Liver (tissue), 9 donors: Measurements from ENCODE around the gene SH2B3. TPM values are rescaled to one million over a fixed set of nuclear protein-coding genes. Genes with fewer than 3 reads are reported as not detected.
"Not testable (repeated sequence)": the region's sequence is repeated elsewhere in the genome, so short reads cannot be mapped to it uniquely, and the experiment has no call there.

Experiments used
- DNase-seq: peaks from one replicate; pipeline ENCODE4 v3.0.0-alpha.2; 2017; ENCODE audit warnings: low spot score
- H3K27ac ChIP-seq, 2 donors: one replicate each; pipeline ENCODE4 v1.7.0; 2013; ENCODE audit warnings: inconsistent platforms in 2 of 2, low read length in 2 of 2, control low read depth in 1 of 2, low read depth in 1 of 2, mild to moderate bottlenecking in 1 of 2
- H3K27me3 ChIP-seq, 4 donors: one replicate each; pipeline versions ENCODE4 v1.6.1 to v1.7.0; 2013; ENCODE audit warnings: low read length in 3 of 4, inconsistent platforms in 1 of 4, mild to moderate bottlenecking in 1 of 4, moderate library complexity in 1 of 4; ENCODE audit not compliant: control insufficient read depth in 4 of 4, insufficient read depth in 4 of 4
- H3K36me3 ChIP-seq, 4 donors: one replicate each; pipeline versions ENCODE4 v1.6.1 to v1.7.0; 2013; ENCODE audit warnings: low read length in 3 of 4, mild to moderate bottlenecking in 3 of 4, low read depth in 1 of 4, moderate library complexity in 1 of 4; ENCODE audit not compliant: control insufficient read depth in 4 of 4, insufficient read depth in 3 of 4
- H3K4me1 ChIP-seq, 4 donors: one replicate each; pipeline versions ENCODE4 v1.6.1 to v1.7.0; 2013; ENCODE audit warnings: low read length in 3 of 4, mild to moderate bottlenecking in 3 of 4, moderate library complexity in 1 of 4; ENCODE audit not compliant: control insufficient read depth in 4 of 4, insufficient read depth in 4 of 4
- H3K4me3 ChIP-seq, 3 donors: one replicate each; pipeline versions ENCODE4 v1.6.1 to v1.7.0; 2013; ENCODE audit warnings: low read length in 3 of 3, control low read depth in 1 of 3, low read depth in 1 of 3, mild to moderate bottlenecking in 1 of 3
- H3K9ac ChIP-seq, 2 donors: one replicate each; pipeline ENCODE4 v1.7.0; 2013; ENCODE audit warnings: low read length in 2 of 2, mild to moderate bottlenecking in 2 of 2, moderate library complexity in 2 of 2, control low read depth in 1 of 2, low read depth in 1 of 2
- H3K9me3 ChIP-seq, 4 donors: one replicate each; pipeline versions ENCODE4 v1.6.1 to v1.7.0; 2013; ENCODE audit warnings: low read length in 3 of 4; ENCODE audit not compliant: control insufficient read depth in 4 of 4
- ATF3 ChIP-seq: IDR thresholded peaks from 2 replicates; pipeline ENCODE4 v1.6.1; 2016; ENCODE audit warnings: antibody characterized with exemption
- CTCF ChIP-seq: fragments of 150-350 bp; IDR thresholded peaks from 2 replicates; pipeline ENCODE4 v1.5.1; 2017; ENCODE audit warnings: improper control_type of control experiment, low read depth, low read length; ENCODE audit not compliant: missing input control
- EGR1 ChIP-seq, 2 donors: IDR thresholded peaks; 2 replicates each; pipeline ENCODE4 v1.6.1; 2016 to 2018; ENCODE audit warnings: antibody characterized with exemption in 2 of 2, low read depth in 2 of 2
- FOXA1 ChIP-seq: IDR thresholded peaks from 2 replicates; pipeline ENCODE4 v1.6.1; 2016; ENCODE audit warnings: antibody characterized with exemption
- GABPA ChIP-seq, 2 donors: IDR thresholded peaks in 1 of 2; conservative IDR thresholded peaks in 1 of 2; 2 replicates each; pipeline ENCODE4 v1.6.1; 2016; ENCODE audit warnings: antibody characterized with exemption in 2 of 2, mild to moderate bottlenecking in 1 of 2, moderate library complexity in 1 of 2
- HNF4A ChIP-seq, 2 donors: conservative IDR thresholded peaks; 2 replicates each; pipeline ENCODE4 v1.6.1; 2016; ENCODE audit warnings: antibody characterized with exemption in 2 of 2, mild to moderate bottlenecking in 2 of 2
- HNF4G ChIP-seq: IDR thresholded peaks from 2 replicates; pipeline ENCODE4 v1.6.1; 2016; ENCODE audit warnings: antibody characterized with exemption
- JUND ChIP-seq, 2 donors: IDR thresholded peaks; 2 replicates each; pipeline ENCODE4 v1.6.1; 2016; ENCODE audit warnings: antibody characterized with exemption in 2 of 2
- MAX ChIP-seq: IDR thresholded peaks from 2 replicates; pipeline ENCODE4 v1.6.1; 2016; ENCODE audit warnings: antibody characterized with exemption
- RAD21 ChIP-seq, 2 donors: IDR thresholded peaks; 2 replicates each; pipeline ENCODE4 v1.6.1; 2016; ENCODE audit warnings: antibody characterized with exemption in 2 of 2, mild to moderate bottlenecking in 2 of 2
- RXRA ChIP-seq, 2 donors: IDR thresholded peaks; 2 replicates each; pipeline ENCODE4 v1.6.1; 2017 to 2018; ENCODE audit warnings: antibody characterized with exemption in 2 of 2, mild to moderate bottlenecking in 1 of 2
- TAF1 ChIP-seq: conservative IDR thresholded peaks from 2 replicates; pipeline ENCODE4 v1.6.1; 2016; ENCODE audit warnings: antibody characterized with exemption, mild to moderate bottlenecking
- YY1 ChIP-seq: IDR thresholded peaks from 2 replicates; pipeline ENCODE4 v1.6.1; 2016; ENCODE audit warnings: antibody characterized with exemption, mild to moderate bottlenecking
- ZBTB33 ChIP-seq: IDR thresholded peaks from 2 replicates; pipeline ENCODE4 v1.6.1; 2016; ENCODE audit warnings: antibody characterized with exemption
- WGBS: extraction: QIAGEN DNeasy Blood & Tissue Kit; methylation state at CpG from one replicate; pipeline ENCODE4 v1.1.7; 2013; 5-methylcytosine and 5-hydroxymethylcytosine counted together
- polyA plus RNA-seq, 2 donors: library from polyadenylated mRNA; stranded (reverse) in 1 of 2; unstranded in 1 of 2; fragments of 200-250 nt in 1 of 2; fragments of >200 nt in 1 of 2; fragmentation: Nextera tagmentation in 1 of 2; extraction: Ambion mirVana in 1 of 2; gene quantifications; one replicate each; pipeline versions ENCODE4 v1.2.1 to v1.2.3, GENCODE V29; 2013 to 2015
- total RNA-seq, 2 donors: library from RNA; depleted of rRNA; stranded (reverse); fragments of >200 nt; gene quantifications; one replicate each; pipeline ENCODE4 v1.2.3, GENCODE V29; 2014
- donor health status: healthy.
- donor health status: healthy.
- donor health status: healthy.
- donor health status: healthy.
- donor health status: healthy.

The SH2B3 gene
- total and polyA plus RNA-seq, 4 donors = 4.4 to 18.7 (median 8.8) TPM

- H3K4me1 ChIP-seq = peaks cover 2 to 9% (median 4%) of the 10 kb centered on the region in 4 donors
- no peak overlapping the region for H3K4me3 ChIP-seq
- no peaks in the 10 kb centered on the region for H3K27me3 ChIP-seq
- 80% methylated on average over 4 of the region's 4 CpGs for WGBS
- H3K27ac ChIP-seq = peak overlapping the region; percentile 4 to 28
- no peak for DNase-seq
- no peaks in the 10 kb centered on the region for H3K9me3 ChIP-seq
- TF ChIP-seq JUND (IDR thresholded peaks at IDR 0.05) (peak in 1 of 2 donors; percentile 20), RXRA (IDR thresholded peaks at IDR 0.05) (no peak)
- no peaks in the 10 kb centered on the region for H3K36me3 ChIP-seq
- H3K9ac ChIP-seq = no peak overlapping the region
Measured at GRCh38 chr12:111398530-111398929, 7.2 kb upstream of the SH2B3 start.

- H3K9ac ChIP-seq, H3K9me3 ChIP-seq, H3K4me3 ChIP-seq, DNase-seq, H3K27ac ChIP-seq, H3K36me3 ChIP-seq, H3K27me3 ChIP-seq: not testable (repeated sequence)
- WGBS = 88% methylated on average over 9 of the region's 9 CpGs
- peaks cover 4 to 16% (median 10%) of the 10 kb centered on the region in 4 donors for H3K4me1 ChIP-seq
Measured at GRCh38 chr12:111399741-111400404, 5.8 kb upstream of the SH2B3 start.

- DNase-seq = no peak
- Histone ChIP-seq H3K36me3 (no peaks in the 10 kb centered on the region), H3K4me1 (peaks cover 5 to 19% (median 12%) of the 10 kb centered on the region in 4 donors), H3K4me3 (no peak overlapping the region), H3K9ac (no peak overlapping the region), H3K9me3 (no peaks in the 10 kb centered on the region), H3K27ac (no peak overlapping the region), H3K27me3 (no peaks in the 10 kb centered on the region)
- TF ChIP-seq RAD21 (IDR thresholded peaks at IDR 0.05) (no peak), HNF4G (no peak), TAF1 (no peak), EGR1 (IDR thresholded peaks at IDR 0.05; ENCODE audit: low read depth in 2 of 2) (no peak), CTCF (no peak), MAX (no peak), GABPA (IDR thresholded peaks at IDR 0.05 in 1 of 2, conservative IDR thresholded peaks at IDR 0.05 in 1 of 2) (no peak), YY1 (no peak), ZBTB33 (no peak), FOXA1 (no peak), ATF3 (no peak), HNF4A (conservative IDR thresholded peaks at IDR 0.05) (no peak), JUND (IDR thresholded peaks at IDR 0.05) (no peak)
- 91% methylated on average over 6 of the region's 6 CpGs for WGBS
Measured at GRCh38 chr12:111401167-111401605, 4.5 kb upstream of the SH2B3 start.

GRCh38 chr12:111402490-111402824, 3.3 kb upstream of the SH2B3 start:
- not testable (repeated sequence) for H3K9ac ChIP-seq, DNase-seq, H3K4me3 ChIP-seq, H3K36me3 ChIP-seq, H3K27me3 ChIP-seq, H3K9me3 ChIP-seq, H3K27ac ChIP-seq
- WGBS = 88% methylated on average over 9 of the region's 9 CpGs
- H3K4me1 ChIP-seq = peaks cover 10 to 22% (median 15%) of the 10 kb centered on the region in 4 donors
